Dedifferentiated amniotic fluid mesenchymal stem cell (primary cell): ENCODE measurements around the gene FAM184B.
A peak's percentile ranks its signal among the peaks of the same experiment; 100 is the strongest.
"Not testable (repeated sequence)": the region's sequence is repeated elsewhere in the genome, so short reads cannot be mapped to it uniquely, and the experiment has no call there.

ENCODE experiments used
- DNase-seq: peaks from one replicate; pipeline ENCODE4 v3.0.0-alpha.2; 2016; ENCODE audit errors: extremely low spot score

FAM184B gene

GRCh38 chr4:17682222-17682566 is 99.2 kb downstream of the FAM184B start:
- no peak for DNase-seq

GRCh38 chr4:17681281-17682221 is 99.9 kb downstream of the FAM184B start:
- no peak for DNase-seq

- DNase-seq: no peak
These were observed 100.7 kb downstream of the FAM184B start for GRCh38 chr4:17680559-17681280.

GRCh38 chr4:17670423-17670822 is 111.0 kb downstream of the FAM184B start:
- DNase-seq: no peak

- DNase-seq: no peak
These were observed 113.7 kb downstream of the FAM184B start for GRCh38 chr4:17667653-17668201.

GRCh38 chr4:17667253-17667652 is 114.2 kb downstream of the FAM184B start:
- no peak for DNase-seq

- DNase-seq: no peak
These were observed 115.6 kb downstream of the FAM184B start for GRCh38 chr4:17665852-17666251.

GRCh38 chr4:17665346-17665745 is 116.1 kb downstream of the FAM184B start:
- DNase-seq: no peak

GRCh38 chr4:17664755-17665154 is 116.7 kb downstream of the FAM184B start:
- no peak for DNase-seq

- DNase-seq: no peak
These were observed 118.7 kb downstream of the FAM184B start for GRCh38 chr4:17662694-17663093.

GRCh38 chr4:17659196-17659595 is 122.2 kb downstream of the FAM184B start:
- DNase-seq: not testable (repeated sequence)

- no peak for DNase-seq
These were observed 123.6 kb downstream of the FAM184B start for GRCh38 chr4:17657849-17658248.

- no peak for DNase-seq
These were observed 124.3 kb downstream of the FAM184B start for GRCh38 chr4:17657090-17657489.

- DNase-seq: no peak
These were observed 126.7 kb downstream of the FAM184B start for GRCh38 chr4:17654701-17655100.

- no peak for DNase-seq
These were observed 131.0 kb downstream of the FAM184B start for GRCh38 chr4:17650406-17650805.

- DNase-seq: no peak
These were observed 133.5 kb downstream of the FAM184B start for GRCh38 chr4:17647927-17648326.

- no peak for DNase-seq
These were observed 134.1 kb downstream of the FAM184B start for GRCh38 chr4:17647176-17647806.

- no peak for DNase-seq
These were observed 134.7 kb downstream of the FAM184B start for GRCh38 chr4:17646693-17647092.

- no peak for DNase-seq
These were observed 139.0 kb downstream of the FAM184B start for GRCh38 chr4:17642398-17642783.

- DNase-seq: no peak
These were observed 142.3 kb downstream of the FAM184B start for GRCh38 chr4:17639136-17639535.

GRCh38 chr4:17636696-17637622 is 144.5 kb downstream of the FAM184B start:
- DNase-seq: peak; percentile 67
